ENCODE data around the gene VAMP5.
"Not testable (repeated sequence)": the region's sequence is repeated elsewhere in the genome, so short reads cannot be mapped to it uniquely, and the experiment has no call there.

The VAMP5 gene

GRCh38 chr2:85584354-85584856 is at the start of gene VAMP5:
TSS of gene VAMP5 (plus strand) at chr2:85584431. CDS start at chr2:85584491, 60 bp downstream.
- peak in 2 of 4 experiments; percentile 19 to 30 for DNase-seq

GRCh38 chr2:85534881-85535280 is 49.4 kb upstream of the VAMP5 start:
- DNase-seq = no peak

GRCh38 chr2:85536479-85536878 is 47.8 kb upstream of the VAMP5 start:
- DNase-seq = no peak

- peak in 2 of 4 experiments; percentile 12 to 30 for DNase-seq
Measured at GRCh38 chr2:85537600-85538506, 46.4 kb upstream of the VAMP5 start.

GRCh38 chr2:85538507-85539360 is 45.5 kb upstream of the VAMP5 start, which contains the start of gene MAT2A:
TSS of gene MAT2A (plus strand) at chr2:85539168. CDS start at chr2:85539288, 120 bp downstream.
- DNase-seq = peak; percentile 78 to 88 (median 81)

GRCh38 chr2:85539361-85540132 is 44.7 kb upstream of the VAMP5 start:
- peak; percentile 49 to 63 (median 59) for DNase-seq

GRCh38 chr2:85540133-85540648 is 44.0 kb upstream of the VAMP5 start:
- no peak for DNase-seq

GRCh38 chr2:85541262-85541661 is 43.0 kb upstream of the VAMP5 start:
- no peak for DNase-seq

- DNase-seq = no peak
Measured at GRCh38 chr2:85541753-85542457, 42.3 kb upstream of the VAMP5 start.

GRCh38 chr2:85542777-85543176 is 41.5 kb upstream of the VAMP5 start:
- no peak for DNase-seq

- not testable (repeated sequence) for DNase-seq
Measured at GRCh38 chr2:85544254-85544691, 40.0 kb upstream of the VAMP5 start.

- not testable (repeated sequence) for DNase-seq
Measured at GRCh38 chr2:85544915-85545779, 39.1 kb upstream of the VAMP5 start.

- DNase-seq = no peak
Measured at GRCh38 chr2:85545780-85546240, 38.4 kb upstream of the VAMP5 start.

GRCh38 chr2:85547089-85547858 is 37.0 kb upstream of the VAMP5 start:
- no peak for DNase-seq

- DNase-seq = no peak
Measured at GRCh38 chr2:85547859-85548607, 36.2 kb upstream of the VAMP5 start.

GRCh38 chr2:85548608-85548900 is 35.7 kb upstream of the VAMP5 start:
- no peak for DNase-seq

GRCh38 chr2:85549095-85549494 is 35.1 kb upstream of the VAMP5 start:
- DNase-seq = no peak

- DNase-seq = no peak
Measured at GRCh38 chr2:85549826-85550225, 34.4 kb upstream of the VAMP5 start.

- no peak for DNase-seq
Measured at GRCh38 chr2:85550486-85550885, 33.7 kb upstream of the VAMP5 start.
